ENCODE measurements around the gene ATP2B2. TPM values are rescaled to one million over a fixed set of nuclear protein-coding genes. Genes with fewer than 3 reads are reported as not detected.

Gene ATP2B2
- total RNA-seq, 3 donors from 2014 or later = 0.09 to 0.70 (median 0.12) TPM

DNA sequence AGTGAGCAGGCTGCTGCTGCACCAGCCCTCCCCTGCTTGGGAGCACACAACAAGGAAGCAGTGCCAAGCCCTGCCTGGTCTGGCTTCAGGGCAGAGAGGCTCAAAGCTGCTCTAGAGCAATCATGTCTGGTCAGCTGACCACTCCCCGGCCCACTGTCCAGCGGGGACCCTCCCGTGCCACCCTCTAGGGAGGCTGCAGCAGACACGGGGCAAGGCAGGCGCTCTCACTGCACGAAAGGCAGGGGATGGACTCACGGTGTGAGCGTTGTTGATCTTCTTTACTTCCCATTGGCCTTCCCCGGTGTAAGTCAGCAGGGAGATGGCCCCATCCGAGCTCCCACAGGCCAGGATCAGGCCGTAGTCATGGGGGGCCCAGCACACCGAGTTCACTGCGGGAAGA lies 193.7 kb downstream of the ATP2B2 start:
- intact Hi-C loops (cut with DNase I, micrococcal nuclease) = no loop called here
- ATAC-seq (no peak), DNase-seq (no peak)
- no peaks in the 10 kb centered on the region for H3K9me3 ChIP-seq
- no peak overlapping the region for H3K4me3 ChIP-seq
- H3K36me3 ChIP-seq (ENCODE audit: low read depth) = peaks cover 26% of the 10 kb centered on the region
- TF ChIP-seq, protein P1, sequence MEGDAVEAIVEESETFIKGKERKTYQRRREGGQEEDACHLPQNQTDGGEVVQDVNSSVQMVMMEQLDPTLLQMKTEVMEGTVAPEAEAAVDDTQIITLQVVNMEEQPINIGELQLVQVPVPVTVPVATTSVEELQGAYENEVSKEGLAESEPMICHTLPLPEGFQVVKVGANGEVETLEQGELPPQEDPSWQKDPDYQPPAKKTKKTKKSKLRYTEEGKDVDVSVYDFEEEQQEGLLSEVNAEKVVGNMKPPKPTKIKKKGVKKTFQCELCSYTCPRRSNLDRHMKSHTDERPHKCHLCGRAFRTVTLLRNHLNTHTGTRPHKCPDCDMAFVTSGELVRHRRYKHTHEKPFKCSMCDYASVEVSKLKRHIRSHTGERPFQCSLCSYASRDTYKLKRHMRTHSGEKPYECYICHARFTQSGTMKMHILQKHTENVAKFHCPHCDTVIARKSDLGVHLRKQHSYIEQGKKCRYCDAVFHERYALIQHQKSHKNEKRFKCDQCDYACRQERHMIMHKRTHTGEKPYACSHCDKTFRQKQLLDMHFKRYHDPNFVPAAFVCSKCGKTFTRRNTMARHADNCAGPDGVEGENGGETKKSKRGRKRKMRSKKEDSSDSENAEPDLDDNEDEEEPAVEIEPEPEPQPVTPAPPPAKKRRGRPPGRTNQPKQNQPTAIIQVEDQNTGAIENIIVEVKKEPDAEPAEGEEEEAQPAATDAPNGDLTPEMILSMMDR (IDR thresholded peaks at IDR 0.05) = no peak
- H3K4me1 ChIP-seq (ENCODE audit: low read depth) = no peaks in the 10 kb centered on the region

DNA sequence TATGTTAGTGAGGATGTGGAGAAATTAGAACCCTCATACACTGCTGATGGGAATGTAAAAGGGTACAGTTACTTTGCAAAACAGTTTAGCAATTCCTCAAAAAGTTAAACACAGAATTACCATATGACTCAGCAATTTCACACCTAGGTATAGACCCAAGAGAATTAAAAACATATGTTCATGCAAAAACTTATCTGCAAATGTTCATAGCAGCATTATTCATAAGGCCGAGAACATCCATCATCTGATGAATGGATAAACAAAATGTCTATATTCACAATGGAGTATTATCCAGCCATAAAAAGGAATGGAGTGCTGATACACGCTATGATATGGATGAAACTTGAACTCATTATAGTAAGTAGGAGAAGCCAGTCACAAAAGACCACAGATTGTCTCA lies 194.8 kb downstream of the ATP2B2 start:
- Histone ChIP-seq H3K4me1 (ENCODE audit: low read depth) (no peaks in the 10 kb centered on the region), H3K9me3 (no peaks in the 10 kb centered on the region), H3K4me3 (no peak overlapping the region), H3K36me3 (ENCODE audit: low read depth) (peaks cover 26% of the 10 kb centered on the region)
- intact Hi-C loops (cut with DNase I, micrococcal nuclease) = no loop called here
- ATAC-seq (no peak), DNase-seq (no peak)
- TF ChIP-seq, protein P1 (IDR thresholded peaks at IDR 0.05) = no peak

DNA sequence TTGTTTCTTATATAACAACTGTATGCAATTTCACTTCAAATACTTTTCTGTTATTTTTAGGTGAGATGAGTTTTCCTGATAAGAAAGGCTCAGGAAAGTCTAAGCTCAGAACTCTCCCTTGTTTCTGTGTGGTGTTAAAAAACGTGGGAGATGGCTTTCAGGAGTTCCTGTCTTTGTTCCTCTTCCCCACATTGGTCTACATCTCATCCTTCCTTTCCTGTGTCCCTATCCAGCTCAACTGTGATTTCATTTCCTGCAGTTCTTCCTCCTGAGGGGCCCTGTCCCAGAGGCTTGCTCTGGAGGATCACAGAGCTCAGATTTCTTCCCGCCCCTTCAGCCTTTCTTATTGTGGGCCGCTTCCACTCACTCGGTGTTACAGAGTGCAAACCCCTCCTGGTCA lies 195.7 kb downstream of the ATP2B2 start:
- ATAC-seq = no peak

DNA sequence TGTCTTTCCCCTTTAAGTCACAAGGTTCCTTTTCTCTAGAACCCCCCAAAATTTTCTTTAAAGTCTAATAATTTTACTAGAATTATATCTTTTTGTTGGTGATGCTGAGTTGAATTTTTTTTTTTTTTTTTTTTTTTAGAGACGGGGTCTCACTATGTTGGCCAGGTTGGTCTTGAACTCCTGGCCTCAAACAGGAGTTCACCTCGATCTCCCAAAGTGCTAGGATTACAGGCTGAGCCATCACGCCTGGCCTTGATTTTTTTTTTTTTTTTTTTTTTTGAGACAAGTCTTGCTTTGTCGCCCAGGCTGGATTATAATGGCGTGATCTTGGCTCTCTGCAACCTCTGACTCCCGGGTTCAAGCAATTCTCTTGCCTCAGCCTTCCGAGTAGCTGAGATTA lies 196.7 kb downstream of the ATP2B2 start:
- Histone ChIP-seq H3K4me1 (ENCODE audit: low read depth) (no peaks in the 10 kb centered on the region), H3K36me3 (ENCODE audit: low read depth) (peaks cover 19% of the 10 kb centered on the region), H3K4me3 (no peak overlapping the region), H3K9me3 (no peaks in the 10 kb centered on the region)
- TF ChIP-seq, protein P1 (IDR thresholded peaks at IDR 0.05) = no peak
- ATAC-seq = no peak
- intact Hi-C loops (cut with DNase I, micrococcal nuclease) = no loop called here
- DNase-seq = no peak

More for the DNA sequence above, 195.7 kb downstream of the ATP2B2 start:
- H3K9me3 ChIP-seq = no peaks in the 10 kb centered on the region
- no peak overlapping the region for H3K4me3 ChIP-seq
- no peak for DNase-seq
- intact Hi-C loops (cut with DNase I, micrococcal nuclease) = no loop called here
- H3K4me1 ChIP-seq (ENCODE audit: low read depth) = no peaks in the 10 kb centered on the region
- TF ChIP-seq, protein P1 (IDR thresholded peaks at IDR 0.05) = no peak
- H3K36me3 ChIP-seq (ENCODE audit: low read depth) = peaks cover 19% of the 10 kb centered on the region

DNA sequence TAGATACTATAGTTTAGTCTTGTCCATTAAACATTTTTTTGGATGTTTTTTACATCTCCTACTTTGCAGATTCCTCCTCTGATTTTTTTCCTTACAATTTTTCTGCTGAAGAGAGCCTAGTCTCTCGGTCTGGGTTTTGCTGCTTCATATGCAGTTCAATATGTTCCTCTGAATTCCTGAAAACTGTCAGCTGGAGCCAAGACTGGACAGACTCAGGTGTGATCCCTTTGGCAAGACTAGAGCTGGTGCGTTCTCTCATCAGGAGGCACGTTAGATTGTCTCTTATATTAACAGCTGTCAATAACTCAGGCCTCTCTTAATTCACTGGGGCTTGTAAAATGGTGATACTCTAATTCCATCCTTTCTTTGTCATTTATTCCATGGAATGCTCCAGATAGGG lies 199.2 kb downstream of the ATP2B2 start:
- no peak overlapping the region for H3K4me3 ChIP-seq
- DNase-seq (no peak), ATAC-seq (no peak)
- TF ChIP-seq, protein P1 (IDR thresholded peaks at IDR 0.05) = no peak
- peaks cover 28% of the 10 kb centered on the region for H3K36me3 ChIP-seq (ENCODE audit: low read depth)
- intact Hi-C loops (cut with DNase I, micrococcal nuclease) = no loop called here
- no peaks in the 10 kb centered on the region for H3K9me3 ChIP-seq
- no peaks in the 10 kb centered on the region for H3K4me1 ChIP-seq (ENCODE audit: low read depth)

DNA sequence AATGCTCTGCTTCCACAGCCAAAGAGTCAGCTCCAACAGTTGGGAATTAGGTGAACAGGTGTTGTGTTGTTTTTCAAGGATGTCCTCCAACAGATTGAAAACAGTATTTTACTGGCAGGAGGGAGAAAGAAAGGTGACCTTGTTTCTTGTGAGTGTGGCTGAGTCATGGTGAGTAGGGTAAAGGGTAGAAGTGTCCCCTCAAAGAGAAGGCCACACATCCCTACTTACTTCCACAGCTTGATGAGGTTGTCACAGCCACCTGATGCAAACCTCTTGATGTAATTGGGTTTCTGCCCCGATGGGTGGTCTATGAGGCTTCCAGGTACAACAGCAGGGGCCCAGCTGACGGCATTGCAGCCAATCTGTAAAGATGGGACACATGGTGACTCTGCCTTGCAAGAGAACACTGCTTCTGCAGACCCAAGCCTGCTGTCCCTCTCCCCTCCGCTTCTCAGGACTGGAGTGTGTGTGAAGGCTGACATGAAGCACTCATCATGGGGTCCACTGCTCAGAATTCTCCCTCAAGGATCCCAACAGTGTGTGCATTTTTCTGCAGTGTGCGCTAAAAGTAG lies 200.0 kb downstream of the ATP2B2 start:
- ATAC-seq (no peak), DNase-seq (no peak)
- intact Hi-C loops (cut with DNase I, micrococcal nuclease) = no loop called here
- Histone ChIP-seq H3K9me3 (no peaks in the 10 kb centered on the region), H3K36me3 (ENCODE audit: low read depth) (peaks cover 22% of the 10 kb centered on the region), H3K4me3 (no peak overlapping the region), H3K4me1 (ENCODE audit: low read depth) (no peaks in the 10 kb centered on the region)
- TF ChIP-seq, protein P1 (IDR thresholded peaks at IDR 0.05) = no peak
